GM19395 (cell line): ENCODE results near the gene SLC19A2.
"Not testable (repeated sequence)": the region's sequence is repeated elsewhere in the genome, so short reads cannot be mapped to it uniquely, and the experiment has no call there.

Source experiments
- ATAC-seq: cut with Tn5 transposase; IDR thresholded peaks from one replicate; pipeline ENCODE4 v1.9.1; 2021; ENCODE audit warnings: mild to moderate bottlenecking, moderate library complexity; ENCODE audit not compliant: unreplicated experiment

Gene SLC19A2

GRCh38 chr1:169485431-169486280, at the start of gene SLC19A2:
Gene SLC19A2 (minus strand): TSS chr1:169485944. CDS start chr1:169485766, 178 bp downstream.
- peak; percentile 99 for ATAC-seq

GRCh38 chr1:169534653-169535052, 48.9 kb upstream of the SLC19A2 start:
- no peak for ATAC-seq

GRCh38 chr1:169533528-169534190, 47.9 kb upstream of the SLC19A2 start:
- ATAC-seq, result not testable (repeated sequence)

- no peak for ATAC-seq
These were observed 44.7 kb upstream of the SLC19A2 start for GRCh38 chr1:169530448-169530847.

- ATAC-seq, result no peak
These were observed 43.4 kb upstream of the SLC19A2 start for GRCh38 chr1:169529068-169529642.

- ATAC-seq, result peak; percentile 66
These were observed 42.7 kb upstream of the SLC19A2 start for GRCh38 chr1:169528215-169529067.

GRCh38 chr1:169527451-169528214, 41.9 kb upstream of the SLC19A2 start:
- ATAC-seq, result no peak

GRCh38 chr1:169527001-169527400, 41.3 kb upstream of the SLC19A2 start:
- ATAC-seq, result no peak

- ATAC-seq, result no peak
These were observed 40.5 kb upstream of the SLC19A2 start for GRCh38 chr1:169526120-169526832.

- ATAC-seq, result no peak
These were observed 39.6 kb upstream of the SLC19A2 start for GRCh38 chr1:169525391-169525790.

- no peak for ATAC-seq
These were observed 38.2 kb upstream of the SLC19A2 start for GRCh38 chr1:169523904-169524303.

GRCh38 chr1:169521226-169521625, 35.5 kb upstream of the SLC19A2 start:
- no peak for ATAC-seq

- no peak for ATAC-seq
These were observed 31.9 kb upstream of the SLC19A2 start for GRCh38 chr1:169517558-169518186.

GRCh38 chr1:169515641-169516040, 29.9 kb upstream of the SLC19A2 start:
- no peak for ATAC-seq

GRCh38 chr1:169514566-169515270, 29.0 kb upstream of the SLC19A2 start:
- no peak for ATAC-seq

- ATAC-seq, result no peak
These were observed 27.5 kb upstream of the SLC19A2 start for GRCh38 chr1:169513208-169513607.

GRCh38 chr1:169511316-169512005, 25.7 kb upstream of the SLC19A2 start:
- ATAC-seq, result no peak

GRCh38 chr1:169510060-169510459, 24.3 kb upstream of the SLC19A2 start:
- ATAC-seq, result no peak
